ENCODE results near the gene FZD10.

Gene FZD10

GRCh38 chr12:130167537-130167936, 5.3 kb downstream of the FZD10 start:
- TF ChIP-seq REST (IDR thresholded peaks at IDR 0.05; ENCODE audit: insufficient replicate concordance, low read depth) (no peak), POLR2AphosphoS5 (IDR thresholded peaks at IDR 0.05; ENCODE audit: low read depth) (no peak), GABPA (IDR thresholded peaks at IDR 0.05; ENCODE audit: low read depth) (no peak), SPI1 (IDR thresholded peaks at IDR 0.05; ENCODE audit: borderline replicate concordance, low read depth) (no peak), CTCF (IDR thresholded peaks at IDR 0.05; ENCODE audit: insufficient read depth, low read length) (no peak)
- no peak overlapping the region for H3K27ac ChIP-seq (replicated peaks)
- peaks cover 7% of the 10 kb centered on the region for H3K27me3 ChIP-seq (ENCODE audit: insufficient read depth, poor library complexity, severe bottlenecking)
- DNase-seq (ENCODE audit: low read depth in 1 of 2, low spot score in 1 of 2) = no peak
- no peak overlapping the region for H3K4me3 ChIP-seq (replicated peaks; ENCODE audit: insufficient read depth, low read length)

GRCh38 chr12:130169256-130169655, 7.0 kb downstream of the FZD10 start:
- no peak overlapping the region for H3K4me3 ChIP-seq (replicated peaks; ENCODE audit: insufficient read depth, low read length)
- TF ChIP-seq GABPA (IDR thresholded peaks at IDR 0.05; ENCODE audit: low read depth) = no peak
- TF ChIP-seq REST (IDR thresholded peaks at IDR 0.05; ENCODE audit: insufficient replicate concordance, low read depth) = no peak
- no peak for TF ChIP-seq POLR2AphosphoS5 (IDR thresholded peaks at IDR 0.05; ENCODE audit: low read depth)
- TF ChIP-seq CTCF (IDR thresholded peaks at IDR 0.05; ENCODE audit: insufficient read depth, low read length) = no peak
- TF ChIP-seq SPI1 (IDR thresholded peaks at IDR 0.05; ENCODE audit: borderline replicate concordance, low read depth) = no peak
- no peak overlapping the region for H3K27ac ChIP-seq (replicated peaks)
- peaks cover 4% of the 10 kb centered on the region for H3K27me3 ChIP-seq (ENCODE audit: insufficient read depth, poor library complexity, severe bottlenecking)
- no peak for DNase-seq (ENCODE audit: low read depth in 1 of 2, low spot score in 1 of 2)

- peaks cover 4% of the 10 kb centered on the region for H3K27me3 ChIP-seq (ENCODE audit: insufficient read depth, poor library complexity, severe bottlenecking)
- no peak for DNase-seq (ENCODE audit: low read depth in 1 of 2, low spot score in 1 of 2)
- TF ChIP-seq REST (IDR thresholded peaks at IDR 0.05; ENCODE audit: insufficient replicate concordance, low read depth) = no peak
- no peak overlapping the region for H3K4me3 ChIP-seq (replicated peaks; ENCODE audit: insufficient read depth, low read length)
- no peak overlapping the region for H3K27ac ChIP-seq (replicated peaks)
Measured at GRCh38 chr12:130169924-130170323, 7.7 kb downstream of the FZD10 start.

- Histone ChIP-seq H3K27ac (replicated peaks) (no peak overlapping the region), H3K4me3 (replicated peaks; ENCODE audit: insufficient read depth, low read length) (no peak overlapping the region), H3K27me3 (ENCODE audit: insufficient read depth, poor library complexity, severe bottlenecking) (peaks cover 4% of the 10 kb centered on the region)
- DNase-seq (ENCODE audit: low read depth in 1 of 2, low spot score in 1 of 2) = no peak
- no peak for TF ChIP-seq CTCF (IDR thresholded peaks at IDR 0.05; ENCODE audit: insufficient read depth, low read length)
- TF ChIP-seq GABPA (IDR thresholded peaks at IDR 0.05; ENCODE audit: low read depth) = no peak
- TF ChIP-seq POLR2AphosphoS5 (IDR thresholded peaks at IDR 0.05; ENCODE audit: low read depth) = no peak
Measured at GRCh38 chr12:130170611-130171010, 8.3 kb downstream of the FZD10 start.

Data from HL-60 (cell line).